Epithelial cell of proximal tubule (primary cell): ENCODE measurements around the gene GTF2I. TPM values are rescaled to one million over a fixed set of nuclear protein-coding genes. Genes with fewer than 3 reads are reported as not detected.

Source experiments
- DNase-seq: peaks from one replicate; pipeline ENCODE4 v3.0.0-alpha.2; 2011; ENCODE audit warnings: low read depth
- H3K4me3 ChIP-seq: 2 replicates; pipeline ENCODE4 v1.5.1; 2011; ENCODE audit warnings: low read depth, mild to moderate bottlenecking, low read length
- total RNA-seq: library from RNA; depleted of rRNA; stranded (reverse); fragments of >200 nt; gene quantifications from 2 replicates; pipeline ENCODE4 v1.2.3, GENCODE V29; 2015
- TF ChIP-seq, protein P1 (sequence below): conservative IDR thresholded peaks from 2 replicates; pipeline ENCODE4 v1.5.1; 2012; ENCODE audit warnings: low read depth, mild to moderate bottlenecking, low read length

GTF2I gene
- total RNA-seq, 1 donor from 2014 or later: 101 TPM

DNA sequence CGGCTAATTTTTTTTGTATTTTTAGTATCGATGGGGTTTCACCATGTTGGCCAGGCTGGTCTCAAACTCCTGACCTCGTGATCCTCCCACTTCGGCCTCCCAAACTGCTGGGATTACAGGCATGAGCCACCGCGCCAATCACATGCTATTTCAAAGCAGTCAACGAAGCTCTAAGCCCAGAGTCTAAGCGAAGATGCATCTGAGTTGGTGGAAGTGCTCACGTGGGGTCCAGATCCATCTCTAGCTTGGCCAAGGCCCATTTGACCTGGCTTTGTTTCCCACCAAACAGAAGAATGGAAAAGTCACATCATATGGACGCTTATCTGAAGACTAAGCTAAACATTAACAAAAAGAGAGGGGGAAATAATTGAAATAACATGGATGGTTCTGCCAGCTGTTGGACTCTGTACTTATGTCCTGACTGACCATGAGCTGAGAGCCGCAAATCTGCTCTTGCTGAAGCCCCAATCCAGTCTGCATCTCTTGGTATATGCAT lies 3.8 kb upstream of the GTF2I start:
- no peak for DNase-seq
- TF ChIP-seq, protein P1, sequence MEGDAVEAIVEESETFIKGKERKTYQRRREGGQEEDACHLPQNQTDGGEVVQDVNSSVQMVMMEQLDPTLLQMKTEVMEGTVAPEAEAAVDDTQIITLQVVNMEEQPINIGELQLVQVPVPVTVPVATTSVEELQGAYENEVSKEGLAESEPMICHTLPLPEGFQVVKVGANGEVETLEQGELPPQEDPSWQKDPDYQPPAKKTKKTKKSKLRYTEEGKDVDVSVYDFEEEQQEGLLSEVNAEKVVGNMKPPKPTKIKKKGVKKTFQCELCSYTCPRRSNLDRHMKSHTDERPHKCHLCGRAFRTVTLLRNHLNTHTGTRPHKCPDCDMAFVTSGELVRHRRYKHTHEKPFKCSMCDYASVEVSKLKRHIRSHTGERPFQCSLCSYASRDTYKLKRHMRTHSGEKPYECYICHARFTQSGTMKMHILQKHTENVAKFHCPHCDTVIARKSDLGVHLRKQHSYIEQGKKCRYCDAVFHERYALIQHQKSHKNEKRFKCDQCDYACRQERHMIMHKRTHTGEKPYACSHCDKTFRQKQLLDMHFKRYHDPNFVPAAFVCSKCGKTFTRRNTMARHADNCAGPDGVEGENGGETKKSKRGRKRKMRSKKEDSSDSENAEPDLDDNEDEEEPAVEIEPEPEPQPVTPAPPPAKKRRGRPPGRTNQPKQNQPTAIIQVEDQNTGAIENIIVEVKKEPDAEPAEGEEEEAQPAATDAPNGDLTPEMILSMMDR: no peak

DNA sequence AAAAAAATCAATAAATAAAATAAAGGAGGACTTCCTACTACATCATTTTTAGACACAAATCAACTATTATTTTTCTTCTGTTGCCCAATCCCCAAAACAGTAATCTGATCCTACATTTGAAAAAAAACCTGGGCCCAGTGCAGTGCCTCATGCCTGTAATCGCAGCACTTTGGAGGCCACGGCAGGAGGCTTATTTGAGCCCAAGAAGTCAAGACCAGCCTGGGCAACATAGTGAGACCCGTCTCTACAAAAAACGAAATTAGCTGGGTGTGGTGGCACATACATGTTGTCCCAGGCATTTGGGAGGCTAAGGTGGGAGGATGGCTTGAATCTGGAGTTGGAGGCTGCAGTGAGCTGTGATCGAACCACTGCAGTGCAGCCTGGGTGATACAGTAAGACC lies 2.7 kb upstream of the GTF2I start:
- no peak for DNase-seq
- TF ChIP-seq, protein P1: no peak

More for the DNA sequence above, 3.8 kb upstream of the GTF2I start:
- no peak overlapping the region for H3K4me3 ChIP-seq

DNA sequence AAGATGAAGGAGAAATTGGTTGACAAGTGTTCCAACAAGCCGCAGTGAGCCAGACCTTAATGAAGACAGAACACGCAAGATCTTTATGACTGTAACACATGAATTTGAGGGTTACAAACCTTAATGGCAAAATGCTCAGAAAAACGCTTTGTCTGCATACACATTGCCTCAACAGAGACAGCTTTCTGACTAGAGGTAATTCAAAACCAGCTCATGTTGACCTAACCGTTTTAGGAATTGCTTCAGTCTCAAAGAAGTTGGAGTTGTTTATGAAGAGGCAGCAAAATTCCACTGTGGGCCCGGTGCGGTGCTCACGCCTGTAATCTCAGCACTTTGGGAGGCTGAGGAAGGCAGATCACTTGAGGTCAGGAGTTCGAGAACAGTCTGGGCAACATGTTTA lies 2.2 kb upstream of the GTF2I start:
- DNase-seq: no peak
- TF ChIP-seq, protein P1: no peak
- H3K4me3 ChIP-seq: no peak overlapping the region

More for the DNA sequence above, 2.7 kb upstream of the GTF2I start:
- H3K4me3 ChIP-seq: no peak overlapping the region

DNA sequence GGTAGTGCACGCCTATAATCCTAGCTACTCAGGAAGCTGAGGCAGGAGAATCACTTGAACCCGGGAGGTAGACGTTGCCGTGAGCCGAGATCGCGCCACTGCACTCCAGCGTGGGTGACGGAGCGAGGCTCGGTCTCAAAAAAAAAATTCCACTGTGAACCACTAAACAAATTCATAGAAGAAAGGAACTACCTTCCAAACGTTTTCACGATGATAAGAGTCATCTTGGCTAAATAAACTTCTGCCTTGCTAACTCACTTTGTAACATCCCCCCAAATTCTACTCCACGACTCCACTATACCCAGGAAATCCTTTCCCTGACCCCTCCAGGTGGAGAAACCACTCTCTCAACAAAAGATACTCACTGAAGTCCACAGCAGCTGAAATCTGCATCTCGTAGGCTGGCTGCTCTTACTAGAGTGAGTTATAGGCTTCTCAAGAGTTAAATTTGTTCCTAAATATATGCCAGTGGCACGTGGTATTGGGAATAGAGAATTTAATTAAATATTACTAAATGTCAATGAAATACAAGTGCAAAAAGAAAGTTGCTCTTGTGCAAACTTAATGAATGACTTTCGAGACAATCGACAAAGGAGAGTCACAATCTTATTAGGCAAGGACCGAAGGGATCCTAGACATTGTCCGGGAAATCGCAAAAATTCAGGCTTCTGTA lies 1.6 kb upstream of the GTF2I start:
- no peak for DNase-seq
- H3K4me3 ChIP-seq: peak overlapping the region; percentile 93
- TF ChIP-seq, protein P1: no peak

DNA sequence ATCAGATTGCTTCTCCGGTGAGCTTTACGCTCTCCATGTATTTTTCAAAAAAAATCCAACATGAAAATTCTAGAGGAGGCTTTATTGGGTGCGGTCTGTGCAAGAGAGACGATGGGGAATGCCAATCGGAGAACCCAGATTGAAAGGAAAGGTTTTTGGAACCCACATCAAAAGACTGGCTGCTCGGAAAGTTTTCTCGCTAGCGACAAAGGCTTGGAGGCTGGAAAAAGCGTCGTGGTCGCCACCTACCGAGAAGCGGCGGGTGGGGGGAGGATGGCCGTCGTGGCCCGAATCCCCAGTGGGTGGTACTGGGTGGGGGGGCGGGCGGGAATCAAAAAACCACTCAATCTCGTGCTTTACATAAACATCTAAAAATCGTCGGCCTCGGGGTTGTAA lies 1.1 kb upstream of the GTF2I start:
- no peak for DNase-seq
- peak overlapping the region; percentile 93 for H3K4me3 ChIP-seq
- TF ChIP-seq, protein P1: no peak

DNA sequence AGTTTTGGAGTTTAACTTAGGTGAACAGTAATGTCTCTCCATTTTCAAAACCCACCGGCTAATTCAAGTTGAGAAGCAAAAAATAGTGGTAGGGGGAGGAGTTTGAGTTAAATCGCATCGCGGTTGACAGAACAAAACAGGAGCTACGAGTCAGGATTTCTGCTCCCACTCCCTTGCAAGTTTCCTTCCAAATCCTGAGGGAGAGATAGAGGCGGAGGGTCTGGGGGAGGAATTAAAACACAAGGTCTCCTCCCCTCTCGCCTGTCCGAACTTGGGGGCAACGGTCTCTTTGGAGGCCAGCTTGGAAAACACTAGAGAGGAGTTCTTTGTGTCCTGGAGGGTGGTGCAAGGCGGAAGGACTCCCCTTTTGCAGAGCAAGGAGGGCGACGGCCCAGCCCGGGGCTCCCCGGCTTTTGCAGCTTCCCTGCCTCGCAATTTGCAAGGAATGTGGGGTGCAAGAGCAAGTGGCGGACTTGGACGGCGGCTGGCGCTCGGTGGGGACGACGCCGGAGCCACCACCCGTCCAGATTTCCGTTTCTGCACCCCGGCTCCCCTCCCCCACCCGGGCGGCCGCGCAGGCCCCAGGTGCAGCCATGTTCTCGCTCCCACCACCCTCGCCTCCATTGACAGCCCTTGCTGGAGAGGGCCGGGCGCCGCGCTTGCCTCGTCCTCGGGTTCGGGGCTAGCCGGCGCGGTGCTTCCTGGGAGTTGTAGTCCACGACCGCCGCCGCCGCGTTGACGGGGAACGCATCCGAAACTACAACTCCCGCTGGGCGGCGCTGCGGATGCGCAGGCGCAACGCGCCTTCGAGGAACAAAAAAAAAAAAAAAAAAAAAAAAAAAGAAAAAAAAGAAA lies 454 bp upstream of the GTF2I start:
- TF ChIP-seq, protein P1: peak; percentile 20
- H3K4me3 ChIP-seq: peak overlapping the region; percentile 93
- DNase-seq: peak; percentile 52
